PC-3 (cell line): ENCODE data around the gene SPATA17. TPM values are rescaled to one million over a fixed set of nuclear protein-coding genes. Genes with fewer than 3 reads are reported as not detected.

Experiments
- ATAC-seq: fragments of 200-7000 bp; cut with Tn5 transposase; 2 replicates; pipeline ENCODE4 v1.9.1; 2020; ENCODE audit warnings: mild to moderate bottlenecking, moderate library complexity
- BruUV-seq: library from RNA; stranded (reverse); fragments of 400-500 nt; replicated peaks from 2 replicates; lab custom pipeline; 2021; lab: Mats Ljungman, UMichigan
- CTCF ChIA-PET: fragments of 300-600 bp; sonication (Branson Sonifier 250); formaldehyde crosslinking; loops from one replicate; lab custom pipeline; 2022; ENCODE audit warnings: antibody characterized with exemption; lab: Charles Lee
- POLR2A ChIA-PET: fragments of 300-600 bp; sonication (Branson Sonifier 250); formaldehyde crosslinking; loops from one replicate; lab custom pipeline; 2022; ENCODE audit warnings: antibody characterized with exemption; ENCODE audit not compliant: unreplicated experiment; lab: Charles Lee
- DNase-seq: peaks from one replicate; pipeline ENCODE4 v3.0.0-alpha.2; 2015
- H2AFZ ChIP-seq: fragments of 300-600 bp; sonication (generic); 2 replicates; pipeline ENCODE4 v1.6.0; 2016; ENCODE audit warnings: antibody characterized with exemption, low read length
- H3F3A ChIP-seq: fragments of 300-600 bp; sonication (generic); one replicate; pipeline ENCODE4 v1.6.0; 2017; ENCODE audit warnings: antibody characterized with exemption, low read length, control low read depth, mild to moderate bottlenecking; ENCODE audit not compliant: unreplicated experiment
- H3K27ac ChIP-seq: fragments of 300-600 bp; sonication (generic); 2 replicates; pipeline ENCODE4 v1.5.1; 2016; ENCODE audit warnings: mild to moderate bottlenecking, low read length
- H3K27me3 ChIP-seq: fragments of 300-600 bp; sonication (generic); 2 replicates; pipeline ENCODE4 v1.6.1; 2016; ENCODE audit warnings: low read length, mixed read lengths
- H3K36me3 ChIP-seq: fragments of 300-600 bp; sonication (generic); 2 replicates; pipeline ENCODE4 v1.6.1; 2016; ENCODE audit warnings: low read depth, mixed run types, low read length, mixed read lengths
- H3K4me1 ChIP-seq: fragments of 300-600 bp; sonication (generic); 2 replicates; pipeline ENCODE4 v1.5.1; 2016; ENCODE audit warnings: low read length; ENCODE audit not compliant: insufficient read depth
- H3K4me2 ChIP-seq: fragments of 300-600 bp; sonication (generic); 2 replicates; pipeline ENCODE4 v1.6.0; 2016; ENCODE audit warnings: low read length
- H3K4me3 ChIP-seq: fragments of 300-600 bp; sonication (generic); 2 replicates; pipeline ENCODE4 v1.5.1; 2016; ENCODE audit warnings: mild to moderate bottlenecking, low read length, mixed read lengths
- H3K79me2 ChIP-seq: fragments of 300-600 bp; sonication (generic); 2 replicates; pipeline ENCODE4 v1.6.1; 2017; ENCODE audit warnings: low read length, mixed read lengths
- H3K9ac ChIP-seq: fragments of 300-600 bp; sonication (generic); 2 replicates; pipeline ENCODE4 v1.6.0; 2016; ENCODE audit warnings: mild to moderate bottlenecking, low read length
- H3K9me2 ChIP-seq: fragments of 300-600 bp; sonication (generic); replicated peaks from 2 replicates; pipeline ENCODE4 v1.6.1; 2016; ENCODE audit warnings: mixed run types, low read length, mixed read lengths
- H3K9me3 ChIP-seq: fragments of 300-600 bp; sonication (generic); 2 replicates; pipeline ENCODE4 v1.6.1; 2016; ENCODE audit warnings: low read length, mixed read lengths
- H4K20me1 ChIP-seq: fragments of 300-600 bp; sonication (generic); 2 replicates; pipeline ENCODE4 v1.6.1; 2016; ENCODE audit warnings: low read length, mixed read lengths
- EZH2 ChIP-seq: fragments of 300-600 bp; sonication (generic); IDR thresholded peaks from one replicate; pipeline ENCODE4 v1.6.1; 2017; ENCODE audit warnings: antibody characterized with exemption, mild to moderate bottlenecking, low read length; ENCODE audit not compliant: unreplicated experiment
- EZH2phosphoT487 ChIP-seq: fragments of 300-600 bp; sonication (generic); IDR thresholded peaks from 2 replicates; pipeline ENCODE4 v1.6.1; 2018; ENCODE audit warnings: mild to moderate bottlenecking, antibody characterized with exemption, low read length, borderline replicate concordance
- intact Hi-C: fragments of 100-400 bp; cut with micrococcal nuclease; formaldehyde crosslinking; loops from 2 replicates; pipeline ENCODE4 v1.9.0; 2023
- total RNA-seq: library from RNA; depleted of rRNA; stranded (reverse); fragments of >200 nt; gene quantifications from 2 replicates; pipeline ENCODE4 v1.2.3, GENCODE V29; 2014
- TF ChIP-seq, protein P1 (sequence below): fragments of 300-600 bp; sonication (generic); conservative IDR thresholded peaks from 2 replicates; pipeline ENCODE4 v1.5.1; 2017; ENCODE audit warnings: antibody characterized with exemption, low read depth, mild to moderate bottlenecking, low read length

SPATA17 gene
- total RNA-seq, 1 experiment from 2014 or later = 3.3 TPM

GRCh38 chr1:217668351-217668940, 37.3 kb downstream of the SPATA17 start:
- TF ChIP-seq, protein P1, sequence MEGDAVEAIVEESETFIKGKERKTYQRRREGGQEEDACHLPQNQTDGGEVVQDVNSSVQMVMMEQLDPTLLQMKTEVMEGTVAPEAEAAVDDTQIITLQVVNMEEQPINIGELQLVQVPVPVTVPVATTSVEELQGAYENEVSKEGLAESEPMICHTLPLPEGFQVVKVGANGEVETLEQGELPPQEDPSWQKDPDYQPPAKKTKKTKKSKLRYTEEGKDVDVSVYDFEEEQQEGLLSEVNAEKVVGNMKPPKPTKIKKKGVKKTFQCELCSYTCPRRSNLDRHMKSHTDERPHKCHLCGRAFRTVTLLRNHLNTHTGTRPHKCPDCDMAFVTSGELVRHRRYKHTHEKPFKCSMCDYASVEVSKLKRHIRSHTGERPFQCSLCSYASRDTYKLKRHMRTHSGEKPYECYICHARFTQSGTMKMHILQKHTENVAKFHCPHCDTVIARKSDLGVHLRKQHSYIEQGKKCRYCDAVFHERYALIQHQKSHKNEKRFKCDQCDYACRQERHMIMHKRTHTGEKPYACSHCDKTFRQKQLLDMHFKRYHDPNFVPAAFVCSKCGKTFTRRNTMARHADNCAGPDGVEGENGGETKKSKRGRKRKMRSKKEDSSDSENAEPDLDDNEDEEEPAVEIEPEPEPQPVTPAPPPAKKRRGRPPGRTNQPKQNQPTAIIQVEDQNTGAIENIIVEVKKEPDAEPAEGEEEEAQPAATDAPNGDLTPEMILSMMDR = no peak
- no peak for TF ChIP-seq EZH2
- TF ChIP-seq EZH2phosphoT487 = no peak
- POLR2A ChIA-PET = no interaction called here
- H3K4me2 ChIP-seq = no peak overlapping the region
- CTCF ChIA-PET = no interaction called here
- no peak overlapping the region for H3K4me3 ChIP-seq
- no peaks in the 10 kb centered on the region for H3K79me2 ChIP-seq
- H3K9ac ChIP-seq = no peak overlapping the region
- no peaks in the 10 kb centered on the region for H3K4me1 ChIP-seq
- no peaks in the 10 kb centered on the region for H4K20me1 ChIP-seq
- H3K9me2 ChIP-seq = no peaks in the 10 kb centered on the region
- DNase-seq (no peak), ATAC-seq (no peak)
- no peaks in the 10 kb centered on the region for H3F3A ChIP-seq
- H3K27ac ChIP-seq = no peak overlapping the region
- BruUV-seq = no TSS peak
- H3K9me3 ChIP-seq = no peaks in the 10 kb centered on the region
- H2AFZ ChIP-seq = no peak overlapping the region
- intact Hi-C loops = no loop called here
- H3K27me3 ChIP-seq = no peaks in the 10 kb centered on the region
- H3K36me3 ChIP-seq = no peaks in the 10 kb centered on the region

DNA sequence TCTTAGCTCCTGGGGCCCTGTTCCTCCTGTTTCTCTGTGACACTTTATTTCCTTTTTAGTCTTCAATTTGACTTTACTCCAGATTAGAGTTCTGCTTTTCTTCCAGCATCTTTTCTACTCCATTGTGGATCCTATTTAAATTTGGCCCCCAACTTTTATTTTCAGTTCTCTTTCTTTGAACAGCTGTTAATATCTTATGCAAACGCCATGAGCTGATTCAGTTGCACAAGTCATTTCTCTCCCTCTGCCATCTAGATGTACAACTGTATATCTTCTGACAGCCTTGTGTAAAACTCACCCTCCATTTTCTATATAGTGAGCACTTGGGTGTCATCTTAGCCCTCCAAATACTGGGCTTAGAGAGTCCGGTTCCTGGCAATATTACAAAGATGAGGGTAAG, 42.2 kb downstream of the SPATA17 start:
- no peaks in the 10 kb centered on the region for H3K4me1 ChIP-seq
- H3K79me2 ChIP-seq = no peaks in the 10 kb centered on the region
- no peak overlapping the region for H3K9ac ChIP-seq
- H3K27me3 ChIP-seq = no peaks in the 10 kb centered on the region
- H3K36me3 ChIP-seq = no peaks in the 10 kb centered on the region
- BruUV-seq = no TSS peak
- ATAC-seq (no peak), DNase-seq (no peak)
- H3K9me3 ChIP-seq = no peaks in the 10 kb centered on the region
- intact Hi-C loops = no loop called here
- no peak overlapping the region for H3K27ac ChIP-seq
- no peak overlapping the region for H2AFZ ChIP-seq
- H3K9me2 ChIP-seq = no peaks in the 10 kb centered on the region
- TF ChIP-seq, protein P1 = no peak
- TF ChIP-seq EZH2 (no peak), EZH2phosphoT487 (no peak)
- no peaks in the 10 kb centered on the region for H4K20me1 ChIP-seq
- ChIA-PET CTCF (no interaction called here), POLR2A (no interaction called here)
- no peak overlapping the region for H3K4me2 ChIP-seq
- no peaks in the 10 kb centered on the region for H3F3A ChIP-seq
- H3K4me3 ChIP-seq = no peak overlapping the region

GRCh38 chr1:217674028-217674729, 43.0 kb downstream of the SPATA17 start:
- Histone ChIP-seq H3K4me2 (no peak overlapping the region), H3K79me2 (no peaks in the 10 kb centered on the region), H3K4me1 (no peaks in the 10 kb centered on the region), H4K20me1 (no peaks in the 10 kb centered on the region), H3K4me3 (no peak overlapping the region), H2AFZ (no peak overlapping the region), H3K27ac (no peak overlapping the region), H3F3A (no peaks in the 10 kb centered on the region), H3K9me2 (no peaks in the 10 kb centered on the region), H3K36me3 (no peaks in the 10 kb centered on the region), H3K9ac (no peak overlapping the region), H3K27me3 (no peaks in the 10 kb centered on the region), H3K9me3 (no peaks in the 10 kb centered on the region)
- TF ChIP-seq, protein P1 = no peak
- TF ChIP-seq EZH2 = no peak
- no peak for TF ChIP-seq EZH2phosphoT487
- POLR2A ChIA-PET = no interaction called here
- no peak for DNase-seq
- CTCF ChIA-PET = no interaction called here
- intact Hi-C loops = no loop called here
- BruUV-seq = no TSS peak
- ATAC-seq = no peak
